PC-9 (cell line): ENCODE results near the gene VEGFB. TPM values are rescaled to one million over a fixed set of nuclear protein-coding genes. Genes with fewer than 3 reads are reported as not detected.

ENCODE experiments used
- BruUV-seq: library from RNA; stranded (reverse); fragments of 400-500 nt; replicated peaks from 2 replicates; lab custom pipeline; 2021; lab: Mats Ljungman, UMichigan
- CTCF ChIA-PET: fragments of 300-600 bp; sonication (Branson Sonifier 250); formaldehyde crosslinking; loops from one replicate; lab custom pipeline; 2022; ENCODE audit warnings: antibody characterized with exemption; lab: Charles Lee
- POLR2A ChIA-PET: fragments of 300-600 bp; sonication (Branson Sonifier 250); formaldehyde crosslinking; loops from one replicate; lab custom pipeline; 2022; ENCODE audit warnings: antibody characterized with exemption; ENCODE audit not compliant: unreplicated experiment; lab: Charles Lee
- DNase-seq, 2 experiments: peaks; one replicate each; pipeline versions ENCODE4 v3.0.0 to v3.0.0-alpha.2; 2015 to 2022; ENCODE audit warnings: mixed read lengths in 1 of 2
- H2AFZ ChIP-seq: fragments of 200-600 bp; sonication (generic); 2 replicates; pipeline ENCODE4 v1.8.1; 2017; ENCODE audit warnings: antibody characterized with exemption
- H3F3A ChIP-seq: fragments of 200-600 bp; sonication (generic); 2 replicates; pipeline ENCODE4 v1.8.1; 2017; ENCODE audit warnings: antibody characterized with exemption, mild to moderate bottlenecking, low read depth; ENCODE audit not compliant: insufficient read depth
- H3K27ac ChIP-seq: fragments of 200-600 bp; sonication (generic); 2 replicates; pipeline ENCODE4 v1.6.1; 2016; ENCODE audit warnings: mixed run types
- H3K27me3 ChIP-seq: fragments of 200-600 bp; sonication (generic); 2 replicates; pipeline ENCODE4 v1.6.1; 2016; ENCODE audit warnings: low read depth, mixed run types; ENCODE audit not compliant: insufficient read depth
- H3K36me3 ChIP-seq: fragments of 200-600 bp; sonication (generic); 2 replicates; pipeline ENCODE4 v1.6.1; 2016; ENCODE audit warnings: low read depth, mixed run types
- H3K4me1 ChIP-seq: fragments of 200-600 bp; sonication (generic); replicated peaks from 2 replicates; pipeline ENCODE4 v1.6.1; 2016; ENCODE audit warnings: mixed run types; ENCODE audit not compliant: insufficient read depth
- H3K4me2 ChIP-seq: fragments of 200-600 bp; sonication (generic); 2 replicates; pipeline ENCODE4 v1.6.1; 2017; ENCODE audit warnings: mixed run types
- H3K4me3 ChIP-seq: fragments of 200-600 bp; sonication (generic); 2 replicates; pipeline ENCODE4 v1.6.1; 2016; ENCODE audit warnings: mixed run types
- H3K79me2 ChIP-seq: fragments of 200-600 bp; sonication (generic); 2 replicates; pipeline ENCODE4 v1.6.1; 2017; ENCODE audit warnings: low read depth, mixed run types
- H3K9me2 ChIP-seq: fragments of 200-600 bp; sonication (generic); 2 replicates; pipeline ENCODE4 v1.8.1; 2017; ENCODE audit warnings: mild to moderate bottlenecking; ENCODE audit not compliant: insufficient read depth
- H3K9me3 ChIP-seq: fragments of 200-600 bp; sonication (generic); 2 replicates; pipeline ENCODE4 v1.8.1; 2016; ENCODE audit warnings: low read depth; ENCODE audit not compliant: insufficient read depth
- H4K20me1 ChIP-seq: fragments of 200-600 bp; sonication (generic); 2 replicates; pipeline ENCODE4 v1.8.1; 2017; ENCODE audit not compliant: insufficient read depth
- EZH2 ChIP-seq: fragments of 200-600 bp; sonication (generic); IDR thresholded peaks from 2 replicates; pipeline ENCODE4 v1.8.0; 2017; ENCODE audit warnings: antibody characterized with exemption, low read depth
- intact Hi-C: fragments of 100-400 bp; cut with micrococcal nuclease; formaldehyde crosslinking; loops from one replicate; pipeline ENCODE4 v1.10.0; 2022; ENCODE audit not compliant: unreplicated experiment
- total RNA-seq: library from RNA; stranded (reverse); gene quantifications from 2 replicates; pipeline ENCODE4 v1.2.3, GENCODE V29; 2021
- TF ChIP-seq, protein P1 (sequence below): fragments of 200-600 bp; sonication (generic); conservative IDR thresholded peaks from 2 replicates; pipeline ENCODE4 v1.6.1; 2017; ENCODE audit warnings: mixed run types, antibody characterized with exemption, mild to moderate bottlenecking, moderate library complexity

VEGFB gene
- total RNA-seq, 1 experiment from 2014 or later, result 129 TPM

DNA sequence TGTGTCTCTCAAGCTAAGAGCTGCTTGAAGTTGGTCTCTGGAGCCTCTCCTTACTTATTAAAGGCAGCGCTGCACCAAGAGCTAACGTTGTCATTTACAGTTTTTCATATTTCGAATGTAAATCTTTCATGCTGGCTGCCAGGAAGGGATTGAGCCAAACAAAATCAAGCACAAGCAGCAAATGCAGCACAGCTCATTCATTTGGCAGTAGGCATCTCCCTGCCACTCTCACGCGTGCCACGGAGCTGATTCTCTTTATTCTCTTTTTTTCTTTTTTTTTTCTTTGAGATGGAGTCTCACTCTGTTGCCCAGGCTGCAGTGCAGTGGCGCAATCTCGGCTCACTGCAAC is 1.4 kb upstream of the VEGFB start:
- H3K4me1 ChIP-seq, result peaks cover 25% of the 10 kb centered on the region

DNA sequence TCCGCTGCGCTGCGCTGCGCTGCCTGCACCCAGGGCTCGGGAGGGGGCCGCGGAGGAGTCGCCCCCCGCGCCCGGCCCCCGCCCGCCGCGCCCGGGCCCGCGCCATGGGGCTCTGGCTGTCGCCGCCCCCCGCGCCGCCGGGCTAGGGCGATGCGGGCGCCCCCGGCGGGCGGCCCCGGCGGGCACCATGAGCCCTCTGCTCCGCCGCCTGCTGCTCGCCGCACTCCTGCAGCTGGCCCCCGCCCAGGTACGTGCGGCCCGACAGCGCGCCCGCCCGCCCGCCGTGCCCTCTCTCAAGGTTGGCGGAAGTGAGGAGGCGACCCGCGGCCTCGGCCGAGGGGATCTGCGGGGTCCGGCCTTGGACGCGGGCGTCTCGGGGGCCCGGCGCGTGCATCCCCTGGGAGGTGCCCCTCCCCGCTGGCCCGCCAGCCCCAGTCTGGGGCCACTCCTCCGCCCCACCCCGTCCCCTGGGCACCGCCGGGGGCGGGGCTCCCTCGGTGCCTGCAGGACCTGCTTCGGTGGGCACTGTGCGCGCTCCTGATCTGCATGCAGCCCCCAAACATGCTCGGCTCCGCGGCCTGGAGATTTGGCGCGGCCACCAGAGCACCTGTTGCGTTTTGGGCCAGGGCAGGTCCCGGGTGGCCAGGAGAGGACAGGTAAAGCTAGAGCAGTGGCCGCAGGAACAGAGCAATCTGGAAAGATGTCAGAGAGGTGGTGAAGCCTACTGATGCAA is 429 bp downstream of the VEGFB start:
- POLR2A ChIA-PET, result no interaction called here
- Histone ChIP-seq H3K4me2 (peak overlapping the region; percentile 93), H3K36me3 (no peaks in the 10 kb centered on the region; the same call in 1 of the 2 replicates), H2AFZ (peak overlapping the region; percentile 67; the same call in 1 of the 2 replicates), H4K20me1 (peaks cover 13% of the 10 kb centered on the region), H3K27ac (no peak overlapping the region), H3F3A (peaks cover 37% of the 10 kb centered on the region), H3K9me2 (no peaks in the 10 kb centered on the region), H3K4me1 (peaks cover 36% of the 10 kb centered on the region), H3K79me2 (peaks cover 14% of the 10 kb centered on the region), H3K9me3 (no peaks in the 10 kb centered on the region), H3K4me3 (peak overlapping the region; percentile 84), H3K27me3 (no peaks in the 10 kb centered on the region)
- DNase-seq, result peak in 1 of 2 experiments; percentile 73
- TF ChIP-seq, protein P1, sequence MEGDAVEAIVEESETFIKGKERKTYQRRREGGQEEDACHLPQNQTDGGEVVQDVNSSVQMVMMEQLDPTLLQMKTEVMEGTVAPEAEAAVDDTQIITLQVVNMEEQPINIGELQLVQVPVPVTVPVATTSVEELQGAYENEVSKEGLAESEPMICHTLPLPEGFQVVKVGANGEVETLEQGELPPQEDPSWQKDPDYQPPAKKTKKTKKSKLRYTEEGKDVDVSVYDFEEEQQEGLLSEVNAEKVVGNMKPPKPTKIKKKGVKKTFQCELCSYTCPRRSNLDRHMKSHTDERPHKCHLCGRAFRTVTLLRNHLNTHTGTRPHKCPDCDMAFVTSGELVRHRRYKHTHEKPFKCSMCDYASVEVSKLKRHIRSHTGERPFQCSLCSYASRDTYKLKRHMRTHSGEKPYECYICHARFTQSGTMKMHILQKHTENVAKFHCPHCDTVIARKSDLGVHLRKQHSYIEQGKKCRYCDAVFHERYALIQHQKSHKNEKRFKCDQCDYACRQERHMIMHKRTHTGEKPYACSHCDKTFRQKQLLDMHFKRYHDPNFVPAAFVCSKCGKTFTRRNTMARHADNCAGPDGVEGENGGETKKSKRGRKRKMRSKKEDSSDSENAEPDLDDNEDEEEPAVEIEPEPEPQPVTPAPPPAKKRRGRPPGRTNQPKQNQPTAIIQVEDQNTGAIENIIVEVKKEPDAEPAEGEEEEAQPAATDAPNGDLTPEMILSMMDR, result no peak
- TF ChIP-seq EZH2, result no peak
- CTCF ChIA-PET, result no interaction called here
- intact Hi-C loops, result loop anchor here (2.0 to 5.0 kb wide), 2 partner anchors 42 to 48 kb away; partner anchors contain the start of gene STIP1
- BruUV-seq, result no TSS peak

More for the DNA sequence above, 1.4 kb upstream of the VEGFB start:
- DNase-seq, result no peak
- ChIA-PET POLR2A (interaction anchor here (0.5 to 0.7 kb wide), 2 partner anchors 8 to 99 kb away, joined by 3 read pairs; partner anchors contain the start of gene FKBP2), CTCF (no interaction called here)
- no peaks in the 10 kb centered on the region; the same call in 1 of the 2 replicates for H3K36me3 ChIP-seq
- H3K4me3 ChIP-seq, result no peak overlapping the region
- no peak overlapping the region for H3K27ac ChIP-seq
- H4K20me1 ChIP-seq, result peaks cover 13% of the 10 kb centered on the region
- no peaks in the 10 kb centered on the region for H3K27me3 ChIP-seq
- intact Hi-C loops, result loop anchor here (5.0 kb wide), 1 partner anchor 46 kb away; the partner anchor contains the start of gene STIP1
- no peak for TF ChIP-seq EZH2
- TF ChIP-seq, protein P1, result no peak
- no peaks in the 10 kb centered on the region for H3K9me3 ChIP-seq
- H3K79me2 ChIP-seq, result peaks cover 18% of the 10 kb centered on the region
- BruUV-seq, result no TSS peak
- H2AFZ ChIP-seq, result no peak overlapping the region
- peaks cover 27% of the 10 kb centered on the region for H3F3A ChIP-seq
- H3K9me2 ChIP-seq, result no peaks in the 10 kb centered on the region
- H3K4me2 ChIP-seq, result no peak overlapping the region; the same call in 1 of the 2 replicates

DNA sequence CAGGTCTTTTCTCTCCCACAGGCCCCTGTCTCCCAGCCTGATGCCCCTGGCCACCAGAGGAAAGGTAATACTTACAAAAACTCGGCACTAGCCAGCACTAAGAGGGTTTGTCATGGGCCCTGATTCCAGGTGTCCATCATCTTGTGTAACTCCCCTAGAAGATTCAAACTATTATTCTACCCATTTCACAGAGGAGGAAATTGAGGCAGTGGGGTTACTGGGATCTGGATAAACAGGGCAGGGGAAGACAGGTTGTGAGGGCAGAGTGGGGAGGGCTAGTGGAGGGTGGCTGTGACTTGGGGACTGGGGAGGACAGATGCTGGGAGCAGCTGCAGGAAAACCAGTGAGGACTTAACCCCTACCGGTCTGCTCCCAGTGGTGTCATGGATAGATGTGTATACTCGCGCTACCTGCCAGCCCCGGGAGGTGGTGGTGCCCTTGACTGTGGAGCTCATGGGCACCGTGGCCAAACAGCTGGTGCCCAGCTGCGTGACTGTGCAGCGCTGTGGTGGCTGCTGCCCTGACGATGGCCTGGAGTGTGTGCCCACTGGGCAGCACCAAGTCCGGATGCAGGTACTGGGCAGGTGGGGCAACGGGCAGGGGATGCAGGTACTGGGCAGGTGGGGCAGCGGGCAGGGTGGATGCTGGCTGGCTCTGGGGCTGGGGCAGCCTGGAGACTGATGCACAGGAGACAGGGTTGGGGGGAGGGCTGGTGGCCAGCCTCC is 1.2 kb downstream of the VEGFB start:
- peak overlapping the region; percentile 93 for H3K4me2 ChIP-seq
- no peak overlapping the region for H3K27ac ChIP-seq
- peaks cover 13% of the 10 kb centered on the region for H4K20me1 ChIP-seq
- H3F3A ChIP-seq, result peaks cover 42% of the 10 kb centered on the region
- CTCF ChIA-PET, result no interaction called here
- H3K4me1 ChIP-seq, result peaks cover 38% of the 10 kb centered on the region
- TF ChIP-seq EZH2, result no peak
- TF ChIP-seq, protein P1, result no peak
- no peaks in the 10 kb centered on the region; the same call in 1 of the 2 replicates for H3K36me3 ChIP-seq
- peak in 1 of 2 experiments; percentile 18 for DNase-seq
- BruUV-seq, result no TSS peak
- no peaks in the 10 kb centered on the region for H3K27me3 ChIP-seq
- intact Hi-C loops, result loop anchor here (2.0 kb wide), 1 partner anchor 41 kb away; no protein-coding TSS in a partner anchor
- peak overlapping the region; percentile 84 for H3K4me3 ChIP-seq
- H3K79me2 ChIP-seq, result peaks cover 14% of the 10 kb centered on the region
- no peaks in the 10 kb centered on the region for H3K9me3 ChIP-seq
- no peak overlapping the region for H2AFZ ChIP-seq
- POLR2A ChIA-PET, result no interaction called here
- H3K9me2 ChIP-seq, result no peaks in the 10 kb centered on the region
